Mucosa of stomach (tissue), 1 donor: Measurements from ENCODE around the gene NPSR1.

Experiments used
- H3K27me3 ChIP-seq: one replicate; pipeline ENCODE4 v1.7.0; 2013; ENCODE audit warnings: mild to moderate bottlenecking, low read length; ENCODE audit not compliant: control insufficient read depth, insufficient read depth
- H3K36me3 ChIP-seq: one replicate; pipeline ENCODE4 v1.7.0; 2013; ENCODE audit warnings: low read length; ENCODE audit not compliant: control insufficient read depth, insufficient read depth
- H3K4me1 ChIP-seq: one replicate; pipeline ENCODE4 v1.7.0; 2013; ENCODE audit warnings: mild to moderate bottlenecking, low read length; ENCODE audit not compliant: control insufficient read depth, insufficient read depth
- H3K4me3 ChIP-seq: one replicate; pipeline ENCODE4 v1.7.0; 2013; ENCODE audit warnings: low read length
- H3K9ac ChIP-seq: one replicate; pipeline ENCODE4 v1.7.0; 2013; ENCODE audit warnings: mild to moderate bottlenecking, low read length, moderate library complexity
- H3K9me3 ChIP-seq: one replicate; pipeline ENCODE4 v1.7.0; 2013; ENCODE audit warnings: mild to moderate bottlenecking, low read length, moderate library complexity; ENCODE audit not compliant: control insufficient read depth
- donor health status: Pancreatic carcinoma.

Gene NPSR1

GRCh38 chr7:34664755-34665154, 6.7 kb downstream of the NPSR1 start:
- Histone ChIP-seq H3K9ac (no peak overlapping the region), H3K27me3 (no peaks in the 10 kb centered on the region), H3K4me1 (no peaks in the 10 kb centered on the region), H3K4me3 (no peak overlapping the region), H3K36me3 (no peaks in the 10 kb centered on the region), H3K9me3 (no peaks in the 10 kb centered on the region)

DNA sequence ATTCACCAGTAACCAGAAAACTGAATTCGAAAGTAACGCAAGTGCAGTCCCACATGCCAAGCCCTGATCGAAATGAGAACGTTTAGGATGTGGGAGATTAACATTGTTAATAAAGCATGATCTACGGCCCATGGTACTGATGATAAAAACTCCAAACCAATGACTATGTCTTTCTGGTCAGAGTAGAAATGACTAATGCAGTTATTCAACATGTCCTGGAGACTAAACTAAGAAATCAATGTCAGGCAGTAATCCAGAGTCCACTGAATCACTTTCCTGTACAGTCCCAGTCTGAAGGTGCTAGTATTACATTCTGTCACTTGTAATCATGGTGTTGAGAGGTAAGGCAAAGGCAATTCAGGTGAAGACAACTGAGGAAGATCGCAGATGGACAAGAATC, 14.4 kb downstream of the NPSR1 start:
- H3K4me3 ChIP-seq = no peak overlapping the region
- no peaks in the 10 kb centered on the region for H3K9me3 ChIP-seq
- H3K27me3 ChIP-seq = no peaks in the 10 kb centered on the region
- H3K9ac ChIP-seq = no peak overlapping the region
- H3K4me1 ChIP-seq = no peaks in the 10 kb centered on the region
- H3K36me3 ChIP-seq = no peaks in the 10 kb centered on the region

- no peak overlapping the region for H3K4me3 ChIP-seq
Observed at GRCh38 chr7:34673066-34673465, 15.0 kb downstream of the NPSR1 start.

DNA sequence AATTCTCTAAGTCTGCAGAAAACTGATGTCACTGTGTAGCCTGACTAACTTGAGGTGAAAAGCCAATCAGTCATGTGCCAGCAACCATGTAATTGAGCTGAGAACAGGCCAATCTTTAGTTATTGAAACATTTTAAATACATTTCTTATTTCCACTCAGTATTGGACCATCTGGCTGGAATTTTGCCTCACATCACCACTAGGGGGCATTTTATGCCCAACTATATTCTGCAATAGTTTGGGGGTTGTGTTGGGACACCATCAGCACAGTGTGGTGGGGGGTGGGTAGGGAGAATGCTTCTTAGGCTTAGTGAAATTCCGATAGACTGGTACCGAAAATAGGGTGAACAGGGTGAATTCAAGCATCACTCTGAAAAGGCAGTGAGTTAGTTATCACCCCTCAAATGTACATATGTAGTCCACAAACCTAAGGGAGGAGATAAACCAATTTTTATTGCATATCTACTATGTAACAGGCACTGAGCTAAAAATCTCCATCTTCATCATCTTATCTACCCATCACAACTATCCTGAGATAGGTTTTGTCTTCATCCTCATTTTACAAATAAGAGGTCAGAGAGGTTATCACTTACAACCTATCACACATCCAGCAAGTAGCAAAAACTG, 17.8 kb downstream of the NPSR1 start:
- Histone ChIP-seq H3K4me1 (no peaks in the 10 kb centered on the region), H3K9me3 (no peaks in the 10 kb centered on the region), H3K36me3 (no peaks in the 10 kb centered on the region), H3K4me3 (no peak overlapping the region), H3K9ac (no peak overlapping the region), H3K27me3 (no peaks in the 10 kb centered on the region)

More at GRCh38 chr7:34673066-34673465, 15.0 kb downstream of the NPSR1 start:
- Histone ChIP-seq H3K9me3 (no peaks in the 10 kb centered on the region), H3K4me1 (no peaks in the 10 kb centered on the region), H3K9ac (no peak overlapping the region), H3K36me3 (no peaks in the 10 kb centered on the region), H3K27me3 (no peaks in the 10 kb centered on the region)

GRCh38 chr7:34677491-34677890, 19.5 kb downstream of the NPSR1 start:
- no peak overlapping the region for H3K9ac ChIP-seq
- H3K27me3 ChIP-seq = no peaks in the 10 kb centered on the region
- H3K4me1 ChIP-seq = no peaks in the 10 kb centered on the region
- no peak overlapping the region for H3K4me3 ChIP-seq
- no peaks in the 10 kb centered on the region for H3K9me3 ChIP-seq
- H3K36me3 ChIP-seq = no peaks in the 10 kb centered on the region

- H3K9me3 ChIP-seq = no peaks in the 10 kb centered on the region
- H3K4me1 ChIP-seq = no peaks in the 10 kb centered on the region
- H3K27me3 ChIP-seq = no peaks in the 10 kb centered on the region
- no peak overlapping the region for H3K9ac ChIP-seq
- no peaks in the 10 kb centered on the region for H3K36me3 ChIP-seq
- no peak overlapping the region for H3K4me3 ChIP-seq
Observed at GRCh38 chr7:34687529-34687928, 29.5 kb downstream of the NPSR1 start.

DNA sequence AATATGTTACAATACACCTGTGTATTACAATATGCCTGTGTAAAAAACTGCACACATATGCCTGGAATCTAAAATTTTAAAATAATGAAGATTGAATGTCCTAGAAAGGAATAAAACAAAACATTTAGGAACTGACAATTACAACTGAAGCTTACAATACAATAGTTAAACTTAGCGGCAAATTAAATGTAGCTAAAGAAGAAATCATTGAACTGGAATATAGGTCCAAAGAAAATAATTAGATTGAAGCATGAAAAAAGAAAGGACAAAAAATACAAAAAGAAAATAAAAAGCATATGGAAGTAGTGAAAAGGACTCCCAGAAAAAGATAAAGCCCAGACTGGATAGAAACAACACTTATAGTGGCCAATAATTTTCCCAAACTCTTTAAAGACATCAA, 38.4 kb downstream of the NPSR1 start:
- Histone ChIP-seq H3K4me3 (no peak overlapping the region), H3K9me3 (no peaks in the 10 kb centered on the region), H3K27me3 (no peaks in the 10 kb centered on the region), H3K4me1 (no peaks in the 10 kb centered on the region), H3K9ac (no peak overlapping the region), H3K36me3 (no peaks in the 10 kb centered on the region)

- Histone ChIP-seq H3K9me3 (no peaks in the 10 kb centered on the region), H3K27me3 (no peaks in the 10 kb centered on the region), H3K9ac (no peak overlapping the region), H3K4me3 (no peak overlapping the region), H3K36me3 (no peaks in the 10 kb centered on the region), H3K4me1 (no peaks in the 10 kb centered on the region)
Observed at GRCh38 chr7:34709771-34710170, 51.8 kb downstream of the NPSR1 start.

GRCh38 chr7:34718867-34719266, 60.8 kb downstream of the NPSR1 start:
- Histone ChIP-seq H3K9me3 (no peaks in the 10 kb centered on the region), H3K9ac (no peak overlapping the region), H3K4me3 (no peak overlapping the region), H3K36me3 (no peaks in the 10 kb centered on the region), H3K4me1 (no peaks in the 10 kb centered on the region), H3K27me3 (no peaks in the 10 kb centered on the region)

GRCh38 chr7:34719636-34720035, 61.6 kb downstream of the NPSR1 start:
- no peak overlapping the region for H3K9ac ChIP-seq
- no peaks in the 10 kb centered on the region for H3K4me1 ChIP-seq
- no peak overlapping the region for H3K4me3 ChIP-seq
- H3K9me3 ChIP-seq = no peaks in the 10 kb centered on the region
- H3K36me3 ChIP-seq = no peaks in the 10 kb centered on the region
- H3K27me3 ChIP-seq = no peaks in the 10 kb centered on the region

- Histone ChIP-seq H3K4me3 (no peak overlapping the region), H3K9me3 (no peaks in the 10 kb centered on the region), H3K9ac (no peak overlapping the region), H3K4me1 (no peaks in the 10 kb centered on the region), H3K36me3 (no peaks in the 10 kb centered on the region), H3K27me3 (no peaks in the 10 kb centered on the region)
Observed at GRCh38 chr7:34720289-34720688, 62.3 kb downstream of the NPSR1 start.

DNA sequence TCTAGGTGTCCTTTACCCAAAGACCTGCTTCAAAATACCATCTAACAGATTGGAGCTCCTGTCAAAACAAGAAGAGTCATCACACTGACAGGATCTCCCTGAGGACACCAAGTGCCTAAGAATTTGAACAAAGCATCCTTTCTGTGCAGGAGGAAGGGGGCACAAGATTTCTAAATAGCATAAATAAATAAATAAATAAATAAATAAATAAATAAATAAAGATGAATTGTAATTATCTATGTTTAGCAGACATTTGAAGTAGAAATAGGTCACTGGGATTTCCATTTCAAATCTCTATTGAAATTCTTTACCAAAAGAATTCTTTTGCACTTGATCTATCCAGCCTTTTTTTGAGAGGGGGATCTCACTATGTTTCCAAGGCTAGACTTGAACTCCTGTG, 65.3 kb downstream of the NPSR1 start:
- H3K9ac ChIP-seq = no peak overlapping the region
- H3K9me3 ChIP-seq = no peaks in the 10 kb centered on the region
- no peak overlapping the region for H3K4me3 ChIP-seq
- no peaks in the 10 kb centered on the region for H3K36me3 ChIP-seq
- no peaks in the 10 kb centered on the region for H3K27me3 ChIP-seq
- no peaks in the 10 kb centered on the region for H3K4me1 ChIP-seq

DNA sequence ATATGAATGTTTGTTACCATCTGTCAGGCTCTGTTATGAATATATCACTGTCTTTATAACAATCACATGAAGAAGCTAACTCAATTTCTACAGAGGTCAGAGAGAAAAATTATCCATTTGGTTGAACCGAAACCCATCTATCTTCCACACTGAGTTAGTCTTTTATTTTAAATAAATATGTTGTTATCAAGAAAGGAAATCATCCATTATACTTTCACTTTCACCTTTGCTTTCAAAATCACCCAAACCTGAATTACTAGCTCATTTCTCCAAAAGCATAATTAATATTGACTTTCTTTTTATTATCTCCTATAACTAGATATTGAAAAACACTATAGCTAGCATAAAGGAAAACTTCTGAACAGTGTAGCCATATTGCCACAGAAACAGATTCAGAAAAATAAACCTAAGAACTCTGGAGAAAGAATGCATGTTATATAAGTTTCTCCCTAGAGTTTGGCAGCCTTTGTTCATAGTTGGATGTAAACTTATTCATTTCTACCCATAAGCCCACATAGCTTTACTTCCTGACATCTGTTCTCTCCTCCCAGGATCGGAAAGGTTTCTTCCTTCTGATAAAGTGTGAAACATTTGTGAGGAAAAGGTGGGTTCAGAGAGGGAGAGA, 66.0 kb downstream of the NPSR1 start:
- H3K4me1 ChIP-seq = no peaks in the 10 kb centered on the region
- H3K9me3 ChIP-seq = no peaks in the 10 kb centered on the region
- no peak overlapping the region for H3K4me3 ChIP-seq
- no peaks in the 10 kb centered on the region for H3K36me3 ChIP-seq
- H3K9ac ChIP-seq = no peak overlapping the region
- no peaks in the 10 kb centered on the region for H3K27me3 ChIP-seq
